CD4-positive, alpha-beta T cell (primary cell): ENCODE results near the gene USP25. TPM values are rescaled to one million over a fixed set of nuclear protein-coding genes. Genes with fewer than 3 reads are reported as not detected.
A peak's percentile ranks its signal among the peaks of the same experiment; 100 is the strongest.

Source experiments
- ATAC-seq: fragments of 200-7000 bp; cut with Tn5 transposase; one replicate; pipeline ENCODE4 v1.10.0; 2022; ENCODE audit warnings: mild to moderate bottlenecking; ENCODE audit not compliant: poor library complexity
- CTCF ChIA-PET: fragments of 350-600 bp; sonication (Branson Sonifier 250); formaldehyde crosslinking; loops from one replicate; lab custom pipeline; 2021; ENCODE audit warnings: antibody characterized with exemption, inconsistent platforms; lab: Charles Lee
- POLR2A ChIA-PET: fragments of 350-600 bp; sonication (Branson Sonifier 250); formaldehyde crosslinking; loops from one replicate; lab custom pipeline; 2021; ENCODE audit warnings: antibody characterized with exemption, inconsistent platforms; lab: Charles Lee
- DNase-seq, 14 experiments: peaks; one replicate each; pipeline ENCODE4 v3.0.0-alpha.2; 2013 to 2020; ENCODE audit warnings: mixed read lengths in 2 of 14
- H3K27ac ChIP-seq, 2 donors: one replicate each; pipeline versions ENCODE4 v1.5.1 to v1.7.0; 2013; ENCODE audit warnings: low read length in 2 of 2, low read depth in 1 of 2, mild to moderate bottlenecking in 1 of 2
- H3K27me3 ChIP-seq, 2 experiments: 1 replicate in 1 of 2; 2 replicates in 1 of 2; pipeline versions ENCODE4 v1.6.1 to v1.7.0; 2013; ENCODE audit warnings: low read length in 2 of 2, control low read depth in 1 of 2, mild to moderate bottlenecking in 1 of 2, moderate library complexity in 1 of 2; ENCODE audit not compliant: insufficient read depth in 2 of 2, control insufficient read depth in 1 of 2
- H3K36me3 ChIP-seq: one replicate; pipeline ENCODE4 v1.6.1; 2013; ENCODE audit warnings: low read length, control low read depth; ENCODE audit not compliant: insufficient read depth
- H3K4me1 ChIP-seq: one replicate; pipeline ENCODE4 v1.6.1; 2013; ENCODE audit warnings: low read length, control low read depth; ENCODE audit not compliant: insufficient read depth
- H3K4me3 ChIP-seq: one replicate; pipeline ENCODE4 v1.5.1; 2013; ENCODE audit warnings: mild to moderate bottlenecking, low read length, moderate library complexity
- H3K9me3 ChIP-seq, 2 experiments: 1 replicate in 1 of 2; 2 replicates in 1 of 2; pipeline versions ENCODE4 v1.6.1 to v1.7.0; 2013; ENCODE audit warnings: low read length in 2 of 2, mild to moderate bottlenecking in 2 of 2, control low read depth in 1 of 2, moderate library complexity in 1 of 2; ENCODE audit not compliant: control insufficient read depth in 1 of 2, insufficient read depth in 1 of 2
- H3K27ac Mint-ChIP-seq: one replicate; pipeline ENCODE4 v1.8.0; 2020; ENCODE audit warnings: mixed read lengths
- H3K27me3 Mint-ChIP-seq: one replicate; pipeline ENCODE4 v1.8.0; 2021; ENCODE audit warnings: mixed read lengths
- H3K36me3 Mint-ChIP-seq: one replicate; pipeline ENCODE4 v1.8.0; 2021; ENCODE audit warnings: low read depth, mixed read lengths
- H3K4me1 Mint-ChIP-seq: one replicate; pipeline ENCODE4 v1.8.0; 2021; ENCODE audit warnings: low read depth, mixed read lengths
- H3K4me3 Mint-ChIP-seq: one replicate; pipeline ENCODE4 v1.8.0; 2020; ENCODE audit warnings: mild to moderate bottlenecking, mixed read lengths
- H3K9me3 Mint-ChIP-seq: one replicate; pipeline ENCODE4 v1.8.0; 2020; ENCODE audit warnings: mixed read lengths
- intact Hi-C, 2 experiments: fragments of 100-400 bp; cut with DNase I in 1 of 2; cut with micrococcal nuclease in 1 of 2; formaldehyde crosslinking; loops; one replicate each; pipeline versions ENCODE4 v1.15.1 to v1.9.0; 2023 to 2025; cut with DNase I, micrococcal nuclease
- total RNA-seq, 174 experiments: library from RNA in 2 of 174; stranded (reverse) in 2 of 174; gene quantifications; one replicate each; pipeline ENCODE4 v1.2.3 and lab custom pipeline; 2021 to 2026
- TF ChIP-seq, protein P1 (sequence below): fragments of 200-600 bp; IDR thresholded peaks from one replicate; pipeline ENCODE4 v1.8.0; 2022; ENCODE audit warnings: antibody characterized with exemption, mild to moderate bottlenecking

Gene USP25
- total RNA-seq, 2 experiments from 2014 or later, result 45.0 to 49.2 TPM

DNA sequence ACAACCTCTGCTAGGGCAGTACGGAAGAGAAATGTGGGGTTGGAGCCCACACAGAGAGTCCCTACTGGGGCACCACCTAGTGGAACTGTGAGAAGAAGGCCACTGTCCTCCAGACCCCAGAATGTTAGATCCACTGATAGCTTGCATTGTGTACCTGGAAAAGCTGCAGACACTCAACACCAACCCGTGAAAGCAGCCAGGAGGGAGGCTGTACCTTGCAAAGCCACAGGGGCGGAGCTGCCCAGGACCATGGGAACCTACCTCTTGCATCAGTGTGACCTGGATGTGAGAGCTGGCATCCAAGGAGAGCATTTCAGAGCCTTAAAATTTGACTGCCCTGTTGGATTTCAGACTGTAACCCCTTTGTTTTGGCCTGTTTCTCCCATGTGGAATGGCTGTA lies 85.5 kb downstream of the USP25 start:
- no peaks in the 10 kb centered on the region for H3K27me3 ChIP-seq
- Mint-ChIP-seq H3K27me3 (no peaks in the 10 kb centered on the region), H3K27ac (peak overlapping the region; percentile 57), H3K4me1 (peaks cover 35% of the 10 kb centered on the region), H3K4me3 (no peak overlapping the region), H3K36me3 (peaks cover 92% of the 10 kb centered on the region), H3K9me3 (peaks cover 8% of the 10 kb centered on the region)
- intact Hi-C loops, result no loop called here
- H3K9me3 ChIP-seq, result peaks cover 5 to 7% of the 10 kb centered on the region in 2 experiments
- H3K4me1 ChIP-seq, result no peaks in the 10 kb centered on the region
- CTCF ChIA-PET, result no interaction called here
- DNase-seq (no peak), ATAC-seq (no peak)
- no peak overlapping the region for H3K4me3 ChIP-seq
- POLR2A ChIA-PET, result no interaction called here
- TF ChIP-seq, protein P1, sequence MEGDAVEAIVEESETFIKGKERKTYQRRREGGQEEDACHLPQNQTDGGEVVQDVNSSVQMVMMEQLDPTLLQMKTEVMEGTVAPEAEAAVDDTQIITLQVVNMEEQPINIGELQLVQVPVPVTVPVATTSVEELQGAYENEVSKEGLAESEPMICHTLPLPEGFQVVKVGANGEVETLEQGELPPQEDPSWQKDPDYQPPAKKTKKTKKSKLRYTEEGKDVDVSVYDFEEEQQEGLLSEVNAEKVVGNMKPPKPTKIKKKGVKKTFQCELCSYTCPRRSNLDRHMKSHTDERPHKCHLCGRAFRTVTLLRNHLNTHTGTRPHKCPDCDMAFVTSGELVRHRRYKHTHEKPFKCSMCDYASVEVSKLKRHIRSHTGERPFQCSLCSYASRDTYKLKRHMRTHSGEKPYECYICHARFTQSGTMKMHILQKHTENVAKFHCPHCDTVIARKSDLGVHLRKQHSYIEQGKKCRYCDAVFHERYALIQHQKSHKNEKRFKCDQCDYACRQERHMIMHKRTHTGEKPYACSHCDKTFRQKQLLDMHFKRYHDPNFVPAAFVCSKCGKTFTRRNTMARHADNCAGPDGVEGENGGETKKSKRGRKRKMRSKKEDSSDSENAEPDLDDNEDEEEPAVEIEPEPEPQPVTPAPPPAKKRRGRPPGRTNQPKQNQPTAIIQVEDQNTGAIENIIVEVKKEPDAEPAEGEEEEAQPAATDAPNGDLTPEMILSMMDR, result no peak
- H3K36me3 ChIP-seq, result peaks cover 49% of the 10 kb centered on the region
- no peak overlapping the region for H3K27ac ChIP-seq

DNA sequence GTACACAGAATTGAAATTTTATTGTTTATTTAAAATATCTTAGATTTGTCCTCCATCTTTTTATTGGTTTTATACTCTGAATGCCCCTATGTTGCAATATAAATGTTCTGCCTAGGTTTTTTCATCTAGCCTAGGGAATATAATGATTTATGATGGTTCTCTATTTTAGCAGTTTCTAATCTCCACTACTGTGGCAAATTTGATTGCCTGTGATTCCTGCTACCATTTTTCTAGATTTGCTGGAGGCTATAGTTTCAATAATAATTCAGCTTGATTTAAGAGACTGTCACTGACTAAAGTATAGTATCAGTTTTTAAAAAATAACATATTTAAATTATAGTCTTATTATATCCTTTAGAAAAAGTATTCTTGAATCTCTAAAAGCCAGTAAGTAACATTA lies 90.5 kb downstream of the USP25 start:
- H3K4me3 Mint-ChIP-seq, result no peak overlapping the region
- Histone ChIP-seq H3K4me1 (peaks cover 6% of the 10 kb centered on the region), H3K36me3 (peaks cover 12% of the 10 kb centered on the region), H3K9me3 (peaks cover 0 to 1% of the 10 kb centered on the region in 2 experiments), H3K4me3 (no peak overlapping the region), H3K27ac (no peak overlapping the region), H3K27me3 (no peaks in the 10 kb centered on the region)
- H3K27me3 Mint-ChIP-seq, result no peaks in the 10 kb centered on the region
- CTCF ChIA-PET, result no interaction called here
- peaks cover 67% of the 10 kb centered on the region for H3K4me1 Mint-ChIP-seq
- peak overlapping the region; percentile 14 for H3K27ac Mint-ChIP-seq
- TF ChIP-seq, protein P1, result no peak
- no peak for ATAC-seq
- POLR2A ChIA-PET, result interaction anchor here (0.7 to 1.3 kb wide), 3 partner anchors 22 to 90 kb away, joined by 3 read pairs; no protein-coding TSS in a partner anchor
- peaks cover 60% of the 10 kb centered on the region for H3K36me3 Mint-ChIP-seq
- no peak for DNase-seq
- intact Hi-C loops, result loop anchor here (5.0 to 10.0 kb wide), 2 partner anchors 98 to 156 kb away; no protein-coding TSS in a partner anchor
- no peaks in the 10 kb centered on the region for H3K9me3 Mint-ChIP-seq

DNA sequence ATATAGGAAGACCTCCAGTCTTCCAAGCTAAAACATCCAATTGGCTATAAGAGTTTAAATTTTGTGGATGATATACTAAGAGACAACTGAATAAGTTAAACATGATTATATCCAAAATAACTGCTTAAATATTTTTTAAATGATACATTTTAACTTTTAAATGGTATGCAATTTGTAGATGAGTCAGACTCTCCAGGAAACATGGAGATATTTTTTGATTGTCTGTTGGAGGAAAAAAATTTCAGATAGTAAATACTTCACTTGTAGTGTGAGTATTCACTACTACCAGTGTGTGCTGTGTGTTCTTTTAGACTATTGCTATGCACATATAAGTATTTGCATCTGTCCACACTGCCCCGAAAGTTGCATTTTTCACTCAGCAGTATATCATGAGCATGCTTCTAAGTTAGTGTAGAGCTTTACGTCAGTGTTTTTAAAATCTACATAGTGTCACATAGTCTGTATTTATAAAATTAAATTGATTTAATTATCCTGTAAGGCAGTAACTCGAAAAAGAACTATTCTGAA lies 91.1 kb downstream of the USP25 start:
- peaks cover 57% of the 10 kb centered on the region for H3K36me3 Mint-ChIP-seq
- Histone ChIP-seq H3K4me3 (no peak overlapping the region), H3K9me3 (no peaks in the 10 kb centered on the region), H3K36me3 (peaks cover 6% of the 10 kb centered on the region), H3K27ac (no peak overlapping the region), H3K27me3 (no peaks in the 10 kb centered on the region), H3K4me1 (peaks cover 7% of the 10 kb centered on the region)
- no peak for ATAC-seq
- peaks cover 66% of the 10 kb centered on the region for H3K4me1 Mint-ChIP-seq
- H3K27me3 Mint-ChIP-seq, result no peaks in the 10 kb centered on the region
- no peaks in the 10 kb centered on the region for H3K9me3 Mint-ChIP-seq
- TF ChIP-seq, protein P1, result no peak
- CTCF ChIA-PET, result interaction anchor here (1.0 to 1.1 kb wide), 2 partner anchors 8 to 22 kb away, joined by 3 to 4 read pairs; no protein-coding TSS in a partner anchor
- no peak for DNase-seq
- no peak overlapping the region for H3K4me3 Mint-ChIP-seq
- intact Hi-C loops, result loop anchor here (5.0 to 10.0 kb wide), 2 partner anchors 99 to 156 kb away; no protein-coding TSS in a partner anchor
- peak overlapping the region; percentile 79 for H3K27ac Mint-ChIP-seq
- POLR2A ChIA-PET, result interaction anchor here (0.7 to 1.3 kb wide), 4 partner anchors 23 to 90 kb away, joined by 3 to 4 read pairs (median 3); no protein-coding TSS in a partner anchor
